ENCODE data around the gene HOXC5. TPM values are rescaled to one million over a fixed set of nuclear protein-coding genes. Genes with fewer than 3 reads are reported as not detected.

HOXC5 gene
- total RNA-seq, 2 experiments from 2014 or later, result not detected

DNA sequence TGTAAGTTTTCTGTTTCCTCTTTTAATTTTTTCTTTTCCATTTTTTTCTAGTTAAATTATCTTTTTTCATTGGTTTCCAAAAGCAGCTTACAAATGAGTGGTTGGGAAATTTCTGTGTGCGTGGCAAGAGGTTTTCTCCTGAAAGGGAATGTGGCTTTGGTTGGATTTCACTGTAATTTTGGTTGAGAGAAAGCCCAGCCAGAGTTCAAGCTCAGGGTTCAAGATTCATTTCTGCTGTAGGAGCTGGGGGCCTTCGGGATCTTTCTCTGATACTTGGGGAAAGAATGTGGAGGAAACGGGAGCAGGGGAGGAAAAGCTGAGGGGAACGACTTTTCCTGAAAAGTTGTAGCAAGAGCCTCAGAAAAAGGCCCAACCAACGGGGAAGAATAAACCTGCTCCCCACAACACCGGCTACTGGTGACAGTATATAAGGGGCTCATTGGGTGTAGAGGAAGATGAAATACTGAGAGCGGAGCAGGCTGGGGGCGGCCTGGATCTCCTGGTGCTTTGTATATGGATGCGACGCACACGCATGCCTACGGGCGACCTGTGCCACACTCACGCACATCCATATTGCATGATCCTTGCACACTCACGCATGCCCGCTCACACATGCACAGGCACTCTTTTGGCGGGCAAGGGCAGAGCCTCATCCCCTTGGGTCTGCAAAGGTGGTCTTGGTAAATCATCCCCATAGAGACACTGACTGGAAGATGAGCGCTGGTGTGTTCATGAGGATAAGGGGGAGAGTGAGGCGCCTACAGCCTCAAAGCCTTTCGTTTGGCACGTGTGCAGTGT is 46.0 kb upstream of the HOXC5 start:
- no peak overlapping the region for H2AFZ ChIP-seq (ENCODE audit: low read length)
- POLR2A ChIA-PET, result no interaction called here

GRCh38 chr12:53987787-53988230 is 45.0 kb upstream of the HOXC5 start:
- TF ChIP-seq EZH2phosphoT487 (IDR thresholded peaks at IDR 0.05; ENCODE audit: borderline replicate concordance, low read depth, low read length) (peak; percentile 64; the same call in 1 of the 2 replicates), CTCF (conservative IDR thresholded peaks at IDR 0.05; ENCODE audit: low read length) (no peak)
- no peak for DNase-seq (ENCODE audit: low spot score)
- no peaks in the 10 kb centered on the region for H3K36me3 ChIP-seq (ENCODE audit: insufficient read depth, low read length)
- intact Hi-C loops (cut with micrococcal nuclease; ENCODE audit: unreplicated experiment), result loop anchor here (2.0 to 10.0 kb wide), 3 partner anchors 193 to 283 kb away; no protein-coding TSS in a partner anchor
- no peak overlapping the region for H3K4me2 ChIP-seq (ENCODE audit: low read length)
- no peak overlapping the region for H3K27ac ChIP-seq (ENCODE audit: low read depth, low read length, poor library complexity, severe bottlenecking)
- BruUV-seq (replicated peaks), result no TSS peak
- no peak overlapping the region for H3K4me3 ChIP-seq (ENCODE audit: low read depth, low read length, poor library complexity, severe bottlenecking)
- ChIA-PET POLR2A (interaction anchor here (0.6 to 0.7 kb wide), 3 partner anchors 30 to 175 kb away, joined by 3 read pairs; no protein-coding TSS in a partner anchor), CTCF (ENCODE audit: unreplicated experiment) (interaction anchor here (0.6 to 1.4 kb wide), 3 partner anchors 219 to 231 kb away, joined by 3 read pairs; no protein-coding TSS in a partner anchor)
- H4K20me1 ChIP-seq (ENCODE audit: insufficient read depth, low read length), result no peaks in the 10 kb centered on the region
- H3K4me1 ChIP-seq (ENCODE audit: insufficient read depth, low read length, poor library complexity, severe bottlenecking), result peaks cover 49% of the 10 kb centered on the region
- H2AFZ ChIP-seq (ENCODE audit: low read length), result no peak overlapping the region
- H3K79me2 ChIP-seq (ENCODE audit: insufficient read depth, low read depth, low read length), result no peaks in the 10 kb centered on the region
- H3K9me2 ChIP-seq (ENCODE audit: insufficient read depth, low read length), result no peaks in the 10 kb centered on the region
- H3K9me3 ChIP-seq (ENCODE audit: low read length), result no peaks in the 10 kb centered on the region

More for the DNA sequence above, 46.0 kb upstream of the HOXC5 start:
- no peak for TF ChIP-seq CTCF (conservative IDR thresholded peaks at IDR 0.05; ENCODE audit: low read length)
- TF ChIP-seq EZH2phosphoT487 (IDR thresholded peaks at IDR 0.05; ENCODE audit: borderline replicate concordance, low read depth, low read length), result no peak
- BruUV-seq (replicated peaks), result no TSS peak
- H3K9me2 ChIP-seq (ENCODE audit: insufficient read depth, low read length), result no peaks in the 10 kb centered on the region
- intact Hi-C loops (cut with micrococcal nuclease; ENCODE audit: unreplicated experiment), result loop anchor here (10.0 kb wide), 2 partner anchors 192 to 282 kb away; no protein-coding TSS in a partner anchor
- no peak overlapping the region for H3K4me2 ChIP-seq (ENCODE audit: low read length)
- no peaks in the 10 kb centered on the region for H3K9me3 ChIP-seq (ENCODE audit: low read length)
- DNase-seq (ENCODE audit: low spot score), result no peak
- no peaks in the 10 kb centered on the region for H4K20me1 ChIP-seq (ENCODE audit: insufficient read depth, low read length)
- H3K4me1 ChIP-seq (ENCODE audit: insufficient read depth, low read length, poor library complexity, severe bottlenecking), result peaks cover 49% of the 10 kb centered on the region
- CTCF ChIA-PET (ENCODE audit: unreplicated experiment), result interaction anchor here (1.4 kb wide), 1 partner anchor 220 kb away, joined by 3 read pairs; no protein-coding TSS in a partner anchor
- H3K4me3 ChIP-seq (ENCODE audit: low read depth, low read length, poor library complexity, severe bottlenecking), result no peak overlapping the region
- no peaks in the 10 kb centered on the region for H3K36me3 ChIP-seq (ENCODE audit: insufficient read depth, low read length)
- H3K79me2 ChIP-seq (ENCODE audit: insufficient read depth, low read depth, low read length), result no peaks in the 10 kb centered on the region
- no peak overlapping the region for H3K27ac ChIP-seq (ENCODE audit: low read depth, low read length, poor library complexity, severe bottlenecking)

All from OCI-LY7 (cell line).